ENCODE results near the gene RABGGTA.

Gene RABGGTA

DNA sequence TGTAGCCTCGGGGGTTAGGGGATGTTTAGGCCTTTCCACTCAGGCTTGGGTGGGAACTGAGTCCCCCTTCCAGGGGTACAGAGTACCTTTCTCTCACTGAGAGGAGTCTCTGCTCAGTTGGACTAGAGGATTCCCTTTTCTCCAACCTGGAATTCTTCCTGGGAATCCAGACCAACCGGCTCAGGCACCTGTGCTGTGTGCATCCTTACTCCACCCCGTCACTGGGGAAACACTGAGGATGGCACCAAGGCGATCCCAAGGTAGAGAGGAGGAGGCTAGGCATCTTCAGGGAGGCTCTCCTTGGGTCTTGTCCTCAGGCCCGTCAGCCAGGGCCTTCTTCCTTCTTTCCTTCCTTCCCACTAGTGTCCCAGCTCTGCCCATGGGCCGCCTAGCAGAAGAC, 7.5 kb downstream of the RABGGTA start:
- CTCF ChIA-PET: interaction anchor here (1.1 to 9.2 kb wide), 4 partner anchors 12 to 44 kb away, joined by 3 to 67 read pairs (median 12); partner anchors contain the start of genes CIDEB, LTB4R2 and TINF2
- no peak for DNase-seq (ENCODE audit: extremely low spot score)
- no peak for TF ChIP-seq CTCF (IDR thresholded peaks at IDR 0.05; ENCODE audit: control extremely low read depth, extremely low read depth, low read depth, missing control alignments)
- POLR2A ChIA-PET: no interaction called here

GRCh38 chr14:24262821-24263733, 8.3 kb downstream of the RABGGTA start, which contains the start of gene TGM1:
TSS of gene TGM1 (minus strand) at chr14:24263177. CDS start at chr14:24262352, 825 bp downstream.
- TF ChIP-seq CTCF (IDR thresholded peaks at IDR 0.05; ENCODE audit: control extremely low read depth, extremely low read depth, low read depth, missing control alignments): no peak
- ChIA-PET CTCF (interaction anchor here (1.1 to 9.2 kb wide), 6 partner anchors 8 to 45 kb away, joined by 3 to 67 read pairs (median 11); partner anchors contain the start of genes CIDEB, LTB4R2, RABGGTA and TINF2), POLR2A (interaction anchor here (0.9 kb wide), 1 partner anchor 27 kb away, joined by 3 read pairs; no protein-coding TSS in a partner anchor)
- DNase-seq (ENCODE audit: extremely low spot score): no peak

GRCh38 chr14:24261969-24262327, 9.4 kb downstream of the RABGGTA start:
- CTCF ChIA-PET: interaction anchor here (1.3 to 2.8 kb wide), 4 partner anchors 9 to 35 kb away, joined by 4 to 12 read pairs (median 10); partner anchors contain the start of genes RABGGTA and TINF2
- POLR2A ChIA-PET: interaction anchor here (0.8 to 2.0 kb wide), 3 partner anchors 8 to 10 kb away, joined by 3 to 6 read pairs (median 5); partner anchors contain the start of gene RABGGTA
- DNase-seq (ENCODE audit: extremely low spot score): no peak
- TF ChIP-seq CTCF (IDR thresholded peaks at IDR 0.05; ENCODE audit: control extremely low read depth, extremely low read depth, low read depth, missing control alignments): no peak

- DNase-seq (ENCODE audit: extremely low spot score): no peak
- TF ChIP-seq CTCF (IDR thresholded peaks at IDR 0.05; ENCODE audit: control extremely low read depth, extremely low read depth, low read depth, missing control alignments): no peak
- ChIA-PET CTCF (interaction anchor here (1.0 to 2.8 kb wide), 6 partner anchors 9 to 72 kb away, joined by 3 to 12 read pairs (median 6); partner anchors contain the start of genes RABGGTA and TINF2), POLR2A (interaction anchor here (0.8 to 2.0 kb wide), 3 partner anchors 8 to 10 kb away, joined by 3 to 6 read pairs (median 5); partner anchors contain the start of gene RABGGTA)
Measured at GRCh38 chr14:24261256-24261968, 10.0 kb downstream of the RABGGTA start.

DNA sequence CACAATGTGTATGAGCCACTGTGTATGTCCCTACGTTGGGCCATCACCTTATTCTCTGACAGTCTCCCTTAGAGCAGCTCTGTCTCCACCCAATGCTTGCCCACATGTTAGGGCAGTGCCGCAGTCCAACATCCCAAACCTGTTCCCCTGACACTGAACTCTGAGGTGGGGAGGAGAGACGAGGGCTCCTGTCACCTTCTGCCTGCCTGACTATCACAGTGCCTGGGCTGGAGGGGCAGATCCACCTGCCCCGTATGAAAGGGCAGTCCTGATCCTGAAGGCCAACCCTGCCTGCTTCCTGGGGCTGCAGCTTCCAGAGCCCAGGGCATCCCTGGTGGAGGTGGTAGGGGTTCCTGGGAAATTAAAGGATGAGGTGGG, 10.6 kb downstream of the RABGGTA start:
- ChIA-PET CTCF (interaction anchor here (1.0 to 2.8 kb wide), 4 partner anchors 18 to 73 kb away, joined by 3 to 12 read pairs (median 6); partner anchors contain the start of gene TINF2), POLR2A (interaction anchor here (0.7 to 2.0 kb wide), 2 partner anchors 9 to 16 kb away, joined by 3 to 5 read pairs; no protein-coding TSS in a partner anchor)
- TF ChIP-seq CTCF (IDR thresholded peaks at IDR 0.05; ENCODE audit: control extremely low read depth, extremely low read depth, low read depth, missing control alignments): no peak
- no peak for DNase-seq (ENCODE audit: extremely low spot score)
